AG04450 (cell line): ENCODE measurements around the gene NHEJ1. TPM values are rescaled to one million over a fixed set of nuclear protein-coding genes. Genes with fewer than 3 reads are reported as not detected.

Experiments used
- CTCF ChIA-PET: fragments of 300-600, 350-600 bp; formaldehyde crosslinking; extraction: SDS; loops from one replicate; lab custom pipeline; 2022; ENCODE audit warnings: antibody characterized with exemption, inconsistent platforms; lab: Charles Lee
- POLR2A ChIA-PET: fragments of 350-600 bp; formaldehyde crosslinking; extraction: SDS; loops from one replicate; lab custom pipeline; 2021; ENCODE audit warnings: antibody characterized with exemption, inconsistent platforms; lab: Yijun Ruan, JAX
- DNase-seq: peaks from one replicate; pipeline ENCODE4 v3.0.0-alpha.2; 2011; ENCODE audit warnings: low read depth, low spot score
- H3K27ac ChIP-seq: one replicate; pipeline ENCODE4 v1.5.1; 2012; ENCODE audit warnings: low read depth, low read length, control low read depth
- H3K27me3 ChIP-seq: one replicate; pipeline ENCODE4 v1.6.0; 2012; ENCODE audit warnings: low read length; ENCODE audit not compliant: control insufficient read depth, insufficient read depth
- H3K4me3 ChIP-seq: 2 replicates; pipeline ENCODE4 v1.5.1; 2011; ENCODE audit warnings: mild to moderate bottlenecking, low read depth, low read length, control low read depth
- H3K9me3 ChIP-seq: 2 replicates; pipeline ENCODE4 v1.5.1; 2012; ENCODE audit warnings: low read length; ENCODE audit not compliant: control insufficient read depth, insufficient read depth
- polyA plus RNA-seq: library from polyadenylated mRNA; depleted of rRNA; stranded (reverse); fragments of >200 nt; gene quantifications from 2 replicates; pipeline ENCODE4 v1.2.3, GENCODE V29; 2011
- TF ChIP-seq, protein P1 (sequence below): IDR thresholded peaks from 2 replicates; pipeline ENCODE4 v1.5.1; 2011; ENCODE audit warnings: low read depth, low read length, control low read depth, inconsistent platforms

NHEJ1 gene
- polyA plus RNA-seq, 1 experiment: 21.9 TPM

DNA sequence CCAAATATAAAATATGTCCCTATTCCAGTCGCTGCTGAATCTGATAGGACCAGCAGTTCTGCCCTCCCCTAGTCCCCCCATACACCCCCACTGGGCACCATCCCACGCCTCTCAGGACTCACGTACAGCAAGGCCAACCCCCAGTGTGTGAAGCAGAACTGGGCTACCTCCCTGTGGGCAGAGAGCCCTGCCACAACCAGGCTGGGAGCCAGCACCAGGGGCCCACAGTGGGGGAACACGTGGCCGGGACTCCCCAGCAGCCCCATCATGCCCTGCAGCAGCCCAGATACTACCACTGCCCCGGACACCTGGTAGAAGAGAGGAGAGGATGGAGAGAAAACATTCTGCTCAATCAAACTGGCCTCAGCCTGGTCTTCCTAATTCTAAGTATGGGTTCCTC lies 7.9 kb upstream of the NHEJ1 start:
- TF ChIP-seq, protein P1, sequence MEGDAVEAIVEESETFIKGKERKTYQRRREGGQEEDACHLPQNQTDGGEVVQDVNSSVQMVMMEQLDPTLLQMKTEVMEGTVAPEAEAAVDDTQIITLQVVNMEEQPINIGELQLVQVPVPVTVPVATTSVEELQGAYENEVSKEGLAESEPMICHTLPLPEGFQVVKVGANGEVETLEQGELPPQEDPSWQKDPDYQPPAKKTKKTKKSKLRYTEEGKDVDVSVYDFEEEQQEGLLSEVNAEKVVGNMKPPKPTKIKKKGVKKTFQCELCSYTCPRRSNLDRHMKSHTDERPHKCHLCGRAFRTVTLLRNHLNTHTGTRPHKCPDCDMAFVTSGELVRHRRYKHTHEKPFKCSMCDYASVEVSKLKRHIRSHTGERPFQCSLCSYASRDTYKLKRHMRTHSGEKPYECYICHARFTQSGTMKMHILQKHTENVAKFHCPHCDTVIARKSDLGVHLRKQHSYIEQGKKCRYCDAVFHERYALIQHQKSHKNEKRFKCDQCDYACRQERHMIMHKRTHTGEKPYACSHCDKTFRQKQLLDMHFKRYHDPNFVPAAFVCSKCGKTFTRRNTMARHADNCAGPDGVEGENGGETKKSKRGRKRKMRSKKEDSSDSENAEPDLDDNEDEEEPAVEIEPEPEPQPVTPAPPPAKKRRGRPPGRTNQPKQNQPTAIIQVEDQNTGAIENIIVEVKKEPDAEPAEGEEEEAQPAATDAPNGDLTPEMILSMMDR: no peak
- Histone ChIP-seq H3K27me3 (no peaks in the 10 kb centered on the region), H3K9me3 (no peaks in the 10 kb centered on the region; the same call in 1 of the 2 replicates), H3K27ac (no peak overlapping the region), H3K4me3 (no peak overlapping the region)
- ChIA-PET POLR2A (no interaction called here), CTCF (no interaction called here)
- DNase-seq: no peak

DNA sequence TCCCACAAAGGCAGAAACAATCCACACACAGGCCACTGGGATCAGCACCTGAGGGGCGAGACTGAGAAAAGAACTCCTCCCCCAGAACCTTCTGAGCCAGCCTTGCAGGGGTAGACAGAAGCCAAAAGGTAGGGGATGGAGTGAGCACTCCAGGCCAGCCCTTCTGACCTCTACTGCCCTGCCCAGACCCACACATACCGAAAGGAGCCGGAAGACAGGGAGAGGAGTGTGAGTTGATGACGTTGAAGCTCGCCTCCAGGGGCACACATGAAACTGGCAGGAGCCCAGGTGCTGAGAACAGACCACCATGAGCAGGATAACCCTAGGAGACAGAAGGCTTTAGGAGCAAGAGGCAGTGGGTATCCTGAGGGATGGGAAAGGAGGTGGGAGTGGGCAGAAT lies 7.4 kb upstream of the NHEJ1 start:
- TF ChIP-seq, protein P1: no peak
- POLR2A ChIA-PET: no interaction called here
- no peaks in the 10 kb centered on the region for H3K27me3 ChIP-seq
- DNase-seq: no peak
- H3K4me3 ChIP-seq: no peak overlapping the region
- H3K27ac ChIP-seq: no peak overlapping the region
- no peaks in the 10 kb centered on the region; the same call in 1 of the 2 replicates for H3K9me3 ChIP-seq
- CTCF ChIA-PET: no interaction called here

DNA sequence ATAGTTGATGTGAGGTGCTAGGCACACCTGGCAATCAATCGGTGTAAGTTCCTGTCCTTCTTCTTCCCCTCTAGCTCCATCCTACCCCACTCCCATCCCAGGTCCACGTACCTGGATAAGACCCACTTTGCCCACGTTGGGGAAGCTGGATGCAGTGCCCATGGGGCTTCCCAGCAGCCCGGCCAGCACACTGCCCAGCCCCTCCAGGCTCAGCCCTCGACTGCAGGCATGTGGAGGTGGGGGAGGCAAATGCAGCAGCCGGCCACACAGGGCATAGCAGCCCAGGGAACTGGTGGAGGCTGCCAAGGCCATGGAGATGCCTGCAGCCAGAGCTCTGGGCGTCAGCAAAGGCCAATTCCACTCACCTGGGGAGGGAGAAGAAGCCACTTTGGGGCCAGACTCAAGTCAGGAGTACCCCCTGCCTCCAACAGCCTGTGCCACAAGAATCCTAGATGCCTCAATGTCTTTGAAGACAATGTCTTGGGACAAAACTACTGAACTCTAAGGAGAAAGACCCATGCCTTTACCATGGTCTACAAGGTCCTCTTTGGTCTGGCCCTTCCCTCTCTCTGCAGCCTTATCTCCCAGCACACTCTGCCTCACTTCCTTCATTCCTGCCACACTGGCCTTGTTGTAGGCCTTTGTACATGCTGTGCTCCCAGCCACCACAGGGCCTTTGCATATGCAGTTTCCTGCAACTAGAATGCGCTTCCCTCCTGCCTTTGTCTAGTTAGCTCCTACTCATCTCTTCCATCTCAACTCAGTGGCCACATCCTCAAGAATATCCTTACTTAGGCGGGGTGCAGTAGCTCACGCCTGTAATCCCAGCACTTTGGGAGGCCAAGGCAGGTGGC lies 4.7 kb upstream of the NHEJ1 start:
- H3K27me3 ChIP-seq: no peaks in the 10 kb centered on the region
- POLR2A ChIA-PET: no interaction called here
- no peak overlapping the region for H3K27ac ChIP-seq
- no peak for DNase-seq
- TF ChIP-seq, protein P1: no peak
- H3K9me3 ChIP-seq: no peaks in the 10 kb centered on the region; the same call in 1 of the 2 replicates
- CTCF ChIA-PET: interaction anchor here (1.2 to 2.0 kb wide), 5 partner anchors 10 to 130 kb away, joined by 3 to 9 read pairs (median 5); no protein-coding TSS in a partner anchor
- no peak overlapping the region for H3K4me3 ChIP-seq

DNA sequence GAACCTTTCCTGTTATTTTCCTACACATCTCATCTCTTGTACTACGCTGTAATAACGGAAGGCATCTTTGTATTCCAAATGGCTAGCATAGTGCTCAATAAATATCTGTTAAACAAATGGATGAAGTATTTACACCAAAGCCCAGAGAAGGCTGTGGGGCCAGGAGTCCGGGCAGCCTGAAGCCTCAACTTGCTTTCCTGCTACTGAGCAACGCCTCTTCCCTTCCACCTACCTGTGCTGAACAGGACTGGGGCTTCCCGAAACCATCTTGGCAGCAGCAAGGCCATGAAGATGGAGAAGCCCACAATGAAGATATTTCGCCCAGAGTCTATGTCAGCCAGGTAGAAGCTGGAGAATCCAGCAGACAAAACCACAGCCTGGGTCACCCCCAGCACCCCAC lies 2.5 kb upstream of the NHEJ1 start:
- H3K27ac ChIP-seq: no peak overlapping the region
- no peak overlapping the region for H3K4me3 ChIP-seq
- ChIA-PET CTCF (interaction anchor here (1.0 to 1.8 kb wide), 2 partner anchors 8 to 132 kb away, joined by 4 to 7 read pairs; no protein-coding TSS in a partner anchor), POLR2A (no interaction called here)
- no peak for DNase-seq
- no peaks in the 10 kb centered on the region for H3K27me3 ChIP-seq
- no peaks in the 10 kb centered on the region; the same call in 1 of the 2 replicates for H3K9me3 ChIP-seq
- TF ChIP-seq, protein P1: no peak

DNA sequence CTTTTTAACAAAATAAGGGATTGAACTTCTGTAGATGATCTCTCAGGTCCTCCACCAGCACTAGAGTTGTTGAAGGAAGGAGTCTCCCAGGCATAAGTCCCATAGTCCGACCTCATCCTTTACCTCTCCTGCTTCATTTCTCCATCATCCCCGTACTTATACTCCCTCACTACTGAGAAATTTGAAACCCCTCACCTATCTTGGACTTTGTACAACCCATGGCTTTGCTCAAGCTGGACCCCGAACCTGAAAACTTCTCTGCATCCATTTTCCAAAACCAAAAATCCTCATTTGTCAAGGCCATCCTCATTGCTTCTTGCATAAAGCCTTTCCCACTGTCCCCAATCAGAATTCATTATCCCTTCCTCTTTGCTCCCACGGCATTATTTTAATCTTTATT lies 482 bp upstream of the NHEJ1 start:
- no peak for DNase-seq
- TF ChIP-seq, protein P1: no peak
- no peaks in the 10 kb centered on the region for H3K27me3 ChIP-seq
- ChIA-PET CTCF (interaction anchor here (3.8 to 6.3 kb wide), 2 partner anchors 10 to 136 kb away, joined by 40 to 131 read pairs; partner anchors contain the start of gene SLC23A3), POLR2A (no interaction called here)
- H3K4me3 ChIP-seq: peak overlapping the region; percentile 89
- peak overlapping the region; percentile 24 for H3K27ac ChIP-seq
- H3K9me3 ChIP-seq: no peaks in the 10 kb centered on the region; the same call in 1 of the 2 replicates
